Activated effector memory CD4-positive, alpha-beta T cell treated with Interleukin-2 at 50 U/mL for 16 hours (primary cell): ENCODE measurements around the gene ADGRD1.

Experiments
- DNase-seq: peaks from one replicate; pipeline ENCODE4 v3.0.0-alpha.2; 2020

Gene ADGRD1

DNA sequence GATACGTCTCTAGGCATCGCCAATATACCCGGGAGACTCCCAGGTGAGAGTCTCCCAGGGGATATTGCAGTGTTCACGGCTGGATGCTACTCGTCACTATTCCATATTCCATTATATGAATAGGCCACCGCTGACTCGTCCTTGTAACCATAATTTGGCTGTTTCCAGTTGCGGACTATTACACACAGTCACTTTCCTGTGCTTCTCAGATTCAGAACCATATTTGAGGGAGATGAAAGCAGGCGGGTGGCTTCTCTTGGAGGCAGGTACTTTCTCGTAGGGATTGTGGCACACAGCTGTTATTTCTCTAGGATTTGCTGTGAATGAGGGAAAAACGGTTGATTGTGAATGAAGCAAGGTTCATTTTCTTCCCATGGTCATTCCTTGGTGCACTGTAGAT lies 73.0 kb downstream of the ADGRD1 start:
- DNase-seq: no peak

DNA sequence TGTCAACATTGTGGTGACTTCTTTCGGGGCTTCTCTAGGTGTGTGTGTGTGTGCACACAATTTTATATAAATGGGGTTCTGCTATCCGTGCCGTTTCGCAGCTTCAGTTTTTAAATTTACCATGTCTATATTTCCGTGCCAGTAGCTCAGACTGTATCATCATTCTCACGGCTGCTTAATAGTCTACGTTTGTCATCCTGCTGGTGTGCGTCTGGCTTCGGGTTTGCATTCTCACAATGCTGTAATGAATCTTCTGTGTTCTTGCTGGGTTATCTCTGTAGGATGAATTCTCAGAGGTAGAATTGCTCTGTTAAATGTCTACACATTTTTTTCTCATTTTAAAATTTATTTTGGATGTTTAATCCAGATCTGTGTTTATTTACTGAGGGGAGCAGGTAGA lies 73.6 kb downstream of the ADGRD1 start:
- DNase-seq: no peak

DNA sequence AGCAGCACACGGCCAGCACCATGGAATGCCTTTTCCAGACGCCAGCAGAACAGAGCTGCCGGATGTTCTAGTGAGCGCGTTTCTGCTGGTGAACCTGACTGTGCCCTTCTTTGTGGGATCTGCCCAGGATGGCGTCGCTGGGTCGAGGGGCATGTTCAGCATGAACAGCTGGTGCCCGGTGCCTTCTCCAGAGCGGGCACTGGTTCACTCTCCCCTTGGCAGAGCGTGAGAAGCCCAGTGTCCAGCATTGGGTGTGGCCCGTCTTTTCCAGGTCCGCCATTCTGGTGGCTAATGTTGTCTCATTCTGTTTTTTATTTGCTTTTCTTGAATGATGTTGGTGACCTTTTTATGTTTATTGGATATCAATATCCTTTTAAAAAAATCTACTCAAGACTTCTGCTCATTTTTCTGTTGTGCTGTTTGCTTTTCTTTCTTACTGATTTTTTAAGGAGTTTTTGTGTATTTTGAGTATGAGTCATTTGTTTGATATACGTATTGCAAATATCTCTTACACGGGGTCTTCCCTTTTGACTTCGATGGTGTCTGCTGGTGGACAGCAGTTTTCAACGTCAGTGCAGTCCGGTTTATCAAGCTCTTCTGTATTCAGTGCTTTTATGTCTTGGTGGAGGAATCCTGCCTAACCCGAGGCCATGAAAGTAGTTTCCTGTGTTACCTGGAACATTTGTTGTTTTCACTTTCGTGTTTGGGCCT lies 74.3 kb downstream of the ADGRD1 start:
- DNase-seq: no peak

DNA sequence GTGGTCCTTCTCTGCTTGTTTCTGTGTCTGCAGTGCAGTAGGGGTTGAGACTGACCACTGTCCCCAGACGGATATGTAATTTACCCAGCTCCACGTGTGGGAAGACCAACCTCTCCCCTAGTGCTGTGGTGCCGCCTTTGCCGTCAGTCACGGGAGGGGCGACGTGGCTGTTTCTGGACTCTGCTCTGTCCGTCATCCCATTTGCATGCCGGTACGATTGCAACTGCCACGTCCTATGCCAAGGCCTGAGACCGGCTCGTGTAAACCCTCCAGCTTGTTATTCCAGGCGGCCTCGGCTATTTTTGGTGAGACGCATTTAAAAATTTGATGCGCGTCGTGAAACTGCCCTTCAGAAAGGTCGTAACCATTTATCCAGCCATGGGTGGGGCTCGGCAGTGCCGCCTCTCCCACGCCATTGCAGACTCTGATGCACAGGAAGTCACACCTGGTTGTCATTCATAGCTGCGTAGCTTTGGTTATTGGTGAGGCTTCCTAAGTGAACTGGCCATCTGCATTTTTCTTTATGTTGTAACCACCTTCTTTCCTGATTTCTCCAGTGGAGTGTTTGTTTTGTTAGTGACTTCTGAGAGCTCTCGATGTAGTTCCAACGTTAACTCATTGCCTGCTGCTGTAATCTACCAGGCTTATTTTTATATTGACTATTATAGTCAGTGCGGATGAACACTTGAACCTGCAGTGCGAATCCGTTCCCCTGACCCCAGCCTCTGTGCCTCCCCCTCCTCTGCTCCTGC lies 75.1 kb downstream of the ADGRD1 start:
- DNase-seq: no peak

DNA sequence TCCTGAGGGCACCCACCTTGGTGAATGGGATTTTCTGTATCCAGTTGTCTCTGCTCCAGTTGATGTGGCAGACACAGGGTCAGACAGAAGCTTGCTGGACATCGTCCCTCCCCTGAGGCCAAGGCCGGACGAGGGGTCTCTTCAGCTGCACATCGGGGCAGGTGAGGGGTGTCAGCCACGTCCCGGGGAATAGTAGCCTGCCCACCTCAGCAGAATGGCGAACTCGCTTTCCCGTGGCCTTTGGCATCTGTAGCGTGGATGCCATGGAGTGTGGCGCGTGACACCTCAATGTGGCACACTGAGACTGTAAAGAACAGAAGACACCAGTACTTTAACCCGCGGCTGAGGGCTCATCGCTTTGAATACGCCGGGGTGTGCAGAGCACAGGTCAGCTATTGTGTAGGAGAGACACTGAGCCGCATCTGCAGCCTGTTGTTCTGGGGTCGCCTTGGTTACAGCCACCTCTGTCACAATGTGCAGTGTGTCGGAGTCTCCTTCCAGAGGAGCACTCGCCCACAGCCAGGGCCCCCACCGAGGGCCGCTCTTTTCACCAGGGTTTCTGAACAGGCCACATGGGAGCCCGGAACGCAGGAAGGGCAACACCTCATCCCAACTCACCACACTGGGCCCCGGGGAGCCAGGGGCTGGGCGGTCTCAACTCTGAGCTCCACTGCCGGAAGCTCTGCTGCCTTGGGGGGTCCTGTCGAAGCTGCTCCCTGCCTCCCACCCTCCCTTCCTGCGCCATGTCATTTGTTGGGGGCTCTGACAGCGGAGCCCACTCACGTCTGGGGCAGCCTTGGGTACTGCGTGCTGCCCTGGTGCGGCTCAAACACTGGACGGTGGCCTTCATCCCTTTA lies 77.0 kb downstream of the ADGRD1 start:
- DNase-seq: no peak

DNA sequence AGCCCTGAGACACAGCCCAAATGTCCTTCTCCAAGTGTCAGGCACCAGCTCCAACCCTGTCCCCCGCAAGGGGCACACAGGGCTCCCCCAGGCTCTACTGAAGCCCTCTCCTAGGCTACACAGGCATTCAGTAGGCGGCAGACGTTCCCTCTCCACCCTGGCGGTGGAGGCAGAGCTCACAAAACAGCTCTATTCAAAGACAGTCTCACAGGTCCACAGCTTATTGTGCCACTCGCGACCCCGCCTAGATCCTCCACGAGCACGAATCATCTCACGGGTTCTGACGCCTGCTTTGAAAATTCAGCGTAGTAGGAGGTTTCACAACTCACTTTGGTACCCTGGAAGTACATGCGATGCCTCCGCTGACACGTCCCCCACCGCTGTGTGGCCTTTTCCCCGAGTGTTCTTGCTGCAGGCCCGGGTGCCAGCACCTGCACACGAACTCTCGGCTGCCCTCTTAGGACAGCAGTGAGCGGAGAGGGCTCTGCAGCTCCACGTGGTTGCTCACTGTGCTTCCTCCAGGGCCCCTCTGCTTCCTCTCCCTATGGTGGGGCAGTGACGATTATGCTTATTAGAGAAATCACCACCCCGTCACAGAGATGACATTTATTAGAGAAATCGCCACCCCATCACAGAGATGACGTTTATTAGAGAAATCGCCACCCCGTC lies 78.5 kb downstream of the ADGRD1 start:
- no peak for DNase-seq

DNA sequence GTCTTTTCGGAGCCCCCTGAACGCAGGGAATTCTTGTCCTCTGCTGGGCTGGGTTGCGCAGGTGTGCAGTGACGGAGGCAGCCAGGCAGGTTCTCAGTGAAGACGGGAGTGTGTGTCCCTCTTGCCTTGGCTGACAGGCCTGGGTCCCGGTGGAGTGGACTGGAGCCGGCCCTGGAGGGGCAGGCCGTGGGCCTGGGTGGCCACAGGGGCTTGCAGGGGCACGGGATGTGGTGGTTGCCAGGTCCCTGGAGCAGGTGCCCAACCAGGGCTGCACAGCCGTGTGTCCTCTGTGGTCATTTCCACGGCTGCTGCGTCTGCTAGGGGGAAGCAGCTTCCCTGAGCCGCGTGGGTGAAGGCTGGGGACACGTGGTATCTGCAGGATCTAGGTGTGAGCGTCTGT lies 79.8 kb downstream of the ADGRD1 start:
- no peak for DNase-seq

DNA sequence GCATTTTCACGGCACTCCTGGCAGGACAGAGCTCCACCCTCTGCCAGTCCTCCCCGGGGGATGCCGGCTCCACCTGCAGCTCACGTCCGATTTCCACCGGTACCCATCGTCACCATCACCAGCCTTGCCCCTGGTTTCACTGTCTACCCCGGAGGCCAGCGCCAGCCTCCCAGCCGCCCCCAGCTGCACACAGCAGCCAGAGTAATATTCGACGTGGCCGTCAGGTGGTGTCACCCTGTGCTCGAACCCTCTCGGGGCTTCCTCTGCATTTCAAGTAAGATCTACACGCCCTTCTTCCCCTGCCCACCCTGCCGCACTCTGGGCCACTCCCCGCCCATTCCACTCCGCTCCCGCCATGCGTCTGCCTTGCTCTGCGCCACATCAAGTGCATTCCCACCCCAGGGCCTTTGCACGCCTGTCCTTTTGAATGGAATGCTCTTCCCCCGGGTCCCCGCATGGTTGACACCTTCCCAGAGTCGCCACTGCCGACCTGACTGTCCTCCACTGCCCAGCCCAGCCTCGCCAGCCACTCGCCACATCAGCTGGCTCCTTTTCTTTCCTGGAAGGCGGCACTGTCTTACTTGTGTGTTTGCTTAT lies 80.3 kb downstream of the ADGRD1 start:
- no peak for DNase-seq

DNA sequence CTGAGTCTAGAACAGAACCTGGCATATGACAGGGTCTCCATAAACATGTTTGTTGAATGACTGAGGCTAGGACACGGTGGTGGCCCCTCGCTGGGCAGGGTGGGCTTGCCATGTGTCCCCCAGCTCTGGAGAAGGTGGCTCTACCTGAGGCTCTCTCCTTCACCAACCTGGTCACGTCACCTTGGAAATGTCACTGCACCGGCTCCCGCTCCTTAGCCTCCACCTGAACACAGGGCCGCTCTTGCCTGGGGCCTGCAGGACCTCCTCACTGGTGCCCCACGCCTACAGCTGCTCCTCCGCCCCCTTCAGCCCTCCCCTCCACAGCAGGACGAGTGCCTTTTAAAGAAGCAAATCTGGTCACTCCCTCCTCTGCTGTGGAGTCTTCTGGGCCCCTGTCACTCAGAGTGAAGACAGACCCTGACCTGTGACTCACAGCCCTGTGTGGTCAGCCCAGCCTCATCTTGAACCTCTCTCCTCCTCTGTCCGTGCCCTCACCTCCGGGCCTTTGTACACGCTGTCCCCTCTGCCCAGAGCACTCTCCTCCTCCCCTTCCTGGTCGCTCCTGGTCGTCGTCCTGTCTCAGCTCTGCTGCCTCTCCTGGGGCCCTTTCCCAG lies 81.0 kb downstream of the ADGRD1 start:
- DNase-seq: no peak

DNA sequence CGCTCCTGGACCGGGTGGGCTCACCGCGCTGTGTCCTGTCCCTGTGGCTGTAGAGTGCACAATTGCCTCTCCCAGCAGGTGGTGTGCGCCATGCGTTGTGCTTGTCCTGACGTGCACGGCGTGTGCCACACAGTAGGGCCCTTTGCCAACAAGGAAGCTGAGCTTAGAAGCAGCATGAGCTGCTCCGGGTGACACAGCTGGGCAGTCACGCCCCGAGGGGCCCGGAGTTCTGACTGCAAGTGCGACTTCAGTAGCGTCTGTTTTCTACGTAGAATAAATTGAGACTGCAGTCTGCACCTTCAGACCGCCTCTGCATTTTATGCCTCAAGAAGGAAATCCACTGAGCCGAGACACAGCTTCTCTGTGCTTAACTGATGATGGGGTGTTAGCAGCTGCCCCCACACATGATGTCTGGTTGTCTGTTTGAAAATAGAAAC lies 81.6 kb downstream of the ADGRD1 start:
- DNase-seq: no peak

DNA sequence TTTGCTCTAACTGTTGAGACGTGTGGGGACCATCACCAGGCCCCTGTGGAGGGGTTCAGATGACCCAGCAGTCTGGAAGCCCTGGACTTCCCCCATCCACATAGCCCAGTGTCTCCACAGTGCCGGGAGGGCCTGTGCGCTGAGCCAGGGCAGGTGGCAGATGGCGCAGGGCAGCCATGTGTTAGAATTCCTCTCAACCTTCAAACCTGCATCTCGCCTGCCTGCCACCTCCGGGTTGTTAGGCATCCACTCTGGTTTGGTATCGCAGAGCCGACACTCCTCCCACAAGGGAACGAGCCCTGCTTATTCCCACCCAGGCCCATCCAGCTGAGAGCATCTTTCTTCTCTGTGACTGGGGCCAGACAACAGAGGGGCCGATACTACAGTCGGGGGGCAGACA lies 84.5 kb downstream of the ADGRD1 start:
- no peak for DNase-seq

DNA sequence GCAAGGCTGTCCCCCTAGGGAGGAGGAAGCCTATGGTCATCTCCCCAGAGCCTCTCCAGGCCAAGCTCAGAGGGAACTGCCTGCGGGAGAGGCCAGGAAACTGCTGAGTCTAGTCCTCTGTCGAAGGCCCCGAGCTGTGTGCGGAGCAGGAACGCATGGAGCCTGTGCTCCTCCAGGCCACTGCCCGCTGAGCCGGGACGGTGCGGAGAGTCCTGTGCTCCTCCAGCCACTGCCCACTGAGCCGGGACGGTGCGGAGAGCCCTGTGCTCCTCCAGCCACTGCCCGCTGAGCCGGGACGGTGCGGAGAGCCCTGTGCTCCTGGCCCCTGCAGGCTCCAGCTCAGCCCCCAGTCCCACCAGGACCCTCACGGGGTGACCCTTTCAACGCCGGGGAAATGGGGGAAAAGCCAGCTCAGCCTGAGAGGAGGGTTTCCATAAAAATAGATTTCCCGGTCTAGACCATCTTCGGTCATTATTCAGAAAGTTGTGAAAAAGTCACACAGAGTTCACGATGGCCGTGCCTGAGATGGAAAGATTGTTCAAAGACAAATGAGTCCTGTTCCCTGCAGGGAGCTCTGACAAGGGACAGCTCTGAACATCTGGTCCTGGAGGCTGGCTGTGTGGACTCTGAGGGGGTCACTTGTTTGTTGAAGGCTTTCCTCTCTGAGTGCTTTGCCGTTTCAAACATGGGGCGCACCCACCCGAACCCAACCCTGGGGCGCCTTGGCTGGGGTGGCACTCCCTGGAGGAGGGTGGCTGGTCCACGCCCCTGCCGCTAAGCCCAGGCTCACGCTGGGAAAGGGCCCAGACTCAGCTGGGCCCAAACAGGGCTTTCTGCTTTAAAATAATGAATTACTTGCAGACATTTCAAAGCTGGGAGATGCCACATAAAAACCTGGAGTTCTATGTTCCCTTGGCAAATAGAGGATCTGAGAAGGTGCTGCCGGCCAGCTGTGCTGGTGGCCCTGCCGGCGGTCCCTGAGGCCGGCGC lies 85.5 kb downstream of the ADGRD1 start:
- no peak for DNase-seq

DNA sequence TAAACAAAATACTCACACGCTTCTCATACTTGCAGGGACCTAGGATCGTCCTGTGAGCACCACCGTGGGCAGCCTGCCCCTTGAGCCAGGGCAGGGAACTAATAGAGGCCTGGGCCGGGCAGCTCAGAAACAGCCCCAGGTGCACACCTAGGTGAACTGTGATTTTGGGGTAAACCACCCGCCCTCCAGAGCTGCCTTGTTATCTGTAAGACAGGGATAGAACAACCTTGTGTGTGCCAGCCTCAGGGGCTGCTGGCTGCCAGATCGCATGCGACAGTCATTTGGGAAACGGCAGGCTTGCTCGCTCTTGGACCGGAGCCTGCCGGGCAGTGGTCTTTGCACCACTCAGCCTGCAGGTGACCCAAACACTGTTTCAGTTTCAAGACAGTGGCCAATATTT lies 86.8 kb downstream of the ADGRD1 start:
- no peak for DNase-seq

DNA sequence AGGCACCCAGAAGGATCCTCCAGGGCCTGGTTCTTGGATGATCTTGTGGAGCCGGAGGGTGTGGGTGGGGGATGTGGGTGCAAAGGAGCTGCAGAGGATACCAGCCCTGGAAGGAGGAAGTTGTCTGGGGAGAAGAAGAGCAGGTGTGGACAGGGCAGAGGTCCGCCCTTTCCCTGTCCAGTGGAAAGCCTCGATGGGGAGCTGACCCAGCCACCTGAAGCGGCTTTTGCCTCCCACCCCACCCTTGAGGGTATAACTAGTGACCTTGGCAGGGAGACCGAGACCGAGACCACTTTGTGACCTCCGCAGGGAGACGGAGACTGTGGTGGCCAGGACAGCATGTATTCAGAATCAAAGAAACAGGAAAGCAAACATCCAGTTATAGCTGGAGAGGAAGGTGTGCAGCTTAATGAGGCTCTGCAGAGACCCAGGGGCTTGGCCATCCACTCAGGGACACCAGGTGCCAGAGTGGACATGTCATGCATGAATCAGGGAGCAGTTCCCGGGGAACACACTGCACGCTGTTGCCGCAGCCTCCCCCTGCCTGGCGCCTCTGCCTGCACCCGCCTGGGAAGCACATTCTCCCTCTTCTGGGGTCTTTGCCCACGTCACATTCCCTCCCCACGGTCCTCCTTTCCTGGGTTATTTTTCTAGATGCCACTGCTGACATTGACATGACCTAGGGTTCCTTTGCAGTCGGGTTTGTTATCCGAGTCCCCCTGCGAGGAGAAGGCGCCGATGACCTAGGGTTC lies 87.7 kb downstream of the ADGRD1 start:
- no peak for DNase-seq

DNA sequence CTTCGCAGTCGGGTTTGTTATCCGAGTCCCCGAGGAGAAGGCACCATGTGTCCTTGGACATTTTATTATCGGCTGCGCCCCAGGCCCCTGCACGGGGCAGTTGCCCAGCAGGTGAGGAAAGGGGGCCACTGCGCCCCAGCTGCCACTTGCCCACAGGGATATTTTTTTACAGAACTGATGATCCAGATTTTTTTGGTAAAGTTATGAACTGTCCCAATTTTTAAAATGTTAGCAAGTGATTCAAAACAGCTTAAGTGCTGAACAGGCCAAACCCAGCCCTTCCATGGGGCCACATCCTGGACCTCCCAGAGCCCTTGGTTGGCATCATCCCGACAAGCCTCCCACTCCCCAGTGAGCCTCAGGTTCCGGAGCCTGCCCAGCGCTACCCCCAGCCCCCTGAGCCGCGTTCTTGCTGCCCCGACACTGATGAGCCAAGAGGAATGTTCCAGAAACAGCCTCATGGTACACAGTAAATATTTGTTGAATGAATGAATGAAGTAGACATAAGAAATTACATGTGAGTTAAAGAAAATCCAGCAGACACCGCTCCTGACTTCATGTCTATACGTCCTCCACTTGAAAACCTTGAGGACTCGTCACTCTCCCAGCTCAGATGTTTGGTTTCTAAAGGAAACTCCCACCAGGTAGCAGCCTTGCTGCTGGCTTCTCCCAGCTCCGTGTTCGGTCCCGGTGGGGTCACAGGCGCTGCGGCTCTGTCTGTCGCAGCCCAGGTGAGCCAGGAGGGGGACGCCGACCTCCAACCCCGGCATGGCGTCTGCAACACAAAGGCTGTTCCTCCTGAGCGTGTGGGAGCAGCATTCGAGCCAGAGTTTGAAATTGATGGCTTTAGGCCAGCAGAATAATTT lies 88.5 kb downstream of the ADGRD1 start:
- no peak for DNase-seq

DNA sequence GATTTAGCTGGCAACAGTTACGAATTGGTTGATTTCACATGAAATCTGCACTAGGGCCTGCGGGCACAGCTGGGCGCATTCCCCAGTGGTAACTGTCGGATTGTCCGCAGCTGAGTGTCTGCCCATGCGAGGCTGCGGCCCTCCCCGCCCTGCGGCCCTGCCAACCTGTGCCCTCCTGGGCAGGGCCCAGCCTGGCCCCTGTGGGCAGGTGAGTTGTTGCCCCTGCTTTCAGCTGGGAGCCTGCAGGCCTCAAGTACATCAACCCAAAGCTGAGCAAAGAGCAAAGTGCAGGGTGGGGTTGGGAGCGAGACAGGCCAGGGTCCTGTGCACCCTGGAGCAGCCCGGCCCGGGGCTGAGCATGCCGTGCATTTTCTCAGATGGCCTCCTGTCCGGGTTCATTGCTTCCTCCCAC lies 89.1 kb downstream of the ADGRD1 start:
- DNase-seq: no peak

DNA sequence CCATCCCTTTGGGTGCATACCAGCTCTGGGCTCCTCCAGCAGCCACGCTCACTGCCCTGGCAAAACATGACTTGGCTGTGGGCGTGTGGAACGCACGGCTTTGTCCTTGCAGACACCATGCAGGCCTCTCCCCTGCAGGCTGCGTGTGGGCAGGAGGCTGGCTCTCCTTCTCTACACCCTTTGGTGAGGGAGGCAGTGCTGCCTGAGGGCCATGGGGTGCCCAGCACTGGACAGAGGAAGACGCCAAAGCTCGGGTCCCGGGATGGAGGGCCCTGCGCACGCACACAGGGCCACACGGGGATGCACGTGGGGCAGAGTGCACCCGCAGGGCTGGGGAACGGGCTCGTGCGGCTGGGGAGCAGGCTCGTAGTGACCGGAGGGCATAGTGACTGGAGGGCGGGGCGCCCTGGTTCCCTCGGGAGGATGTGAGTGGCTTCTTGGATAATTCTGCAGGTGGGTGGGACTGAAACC lies 89.7 kb downstream of the ADGRD1 start:
- no peak for DNase-seq

DNA sequence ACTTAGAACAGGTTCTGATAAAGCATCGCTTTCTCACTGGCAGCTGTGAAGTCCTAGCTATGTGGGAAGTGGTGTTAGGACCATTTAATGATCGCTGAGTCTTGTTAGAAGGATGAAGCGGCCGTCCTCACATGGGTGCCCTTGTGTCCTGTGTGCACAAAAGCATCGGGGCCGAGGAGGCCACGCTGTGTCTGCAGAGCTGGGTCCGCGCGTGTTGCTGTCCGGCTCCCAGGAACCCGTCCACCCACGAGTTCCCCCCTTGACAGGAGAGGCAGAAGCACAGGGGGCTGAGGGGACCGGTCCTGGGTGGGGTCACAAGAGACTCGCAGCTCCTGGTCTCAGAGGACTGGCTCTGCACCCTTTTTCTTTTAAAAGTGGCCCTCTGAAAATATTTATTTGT lies 90.4 kb downstream of the ADGRD1 start:
- no peak for DNase-seq

DNA sequence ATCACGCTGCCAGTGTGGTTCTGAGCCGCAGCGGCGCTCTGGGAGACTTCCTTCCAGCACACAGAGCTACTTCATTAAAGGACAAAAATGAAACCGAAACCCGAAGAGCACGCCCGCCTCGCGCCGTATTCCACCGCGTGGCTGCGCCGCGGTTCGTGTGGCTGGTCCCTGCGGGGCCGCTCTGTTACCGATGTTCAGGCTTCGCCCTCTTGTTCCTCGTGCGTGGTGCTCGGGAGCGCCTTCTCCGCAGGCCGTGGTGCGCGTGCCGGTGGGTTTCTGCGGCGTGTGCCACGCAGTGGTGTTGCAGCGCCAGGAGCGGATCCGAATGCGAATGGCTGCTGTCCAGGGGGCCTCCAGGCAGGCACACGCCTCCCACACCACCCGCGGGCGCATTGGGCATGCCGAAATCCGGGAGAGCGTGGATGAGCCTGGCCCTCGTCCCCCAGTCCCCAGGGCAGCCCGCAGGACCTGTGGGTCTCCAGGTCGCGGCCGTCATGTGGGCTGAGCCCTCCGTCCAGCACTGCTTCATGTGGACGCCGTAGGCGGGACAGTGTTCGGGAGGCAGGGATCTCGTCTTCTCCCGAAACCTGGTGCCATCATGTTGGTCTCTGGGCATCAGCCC lies 91.2 kb downstream of the ADGRD1 start:
- DNase-seq: no peak
